HK-2 (cell line): ENCODE data around the gene AIF1L.

ENCODE experiments used
- DNase-seq: peaks from one replicate; pipeline ENCODE4 v3.0.0-alpha.2; 2018; ENCODE audit not compliant: unreplicated experiment

AIF1L gene

GRCh38 chr9:131096269-131097125 is at the start of gene AIF1L:
TSS of gene AIF1L (plus strand) at chr9:131096531. CDS start at chr9:131096630, 99 bp downstream.
- peak; percentile 79 for DNase-seq

GRCh38 chr9:131046581-131047202 is 49.6 kb upstream of the AIF1L start:
- DNase-seq: no peak

- DNase-seq: no peak
Measured at GRCh38 chr9:131048332-131048731, 48.0 kb upstream of the AIF1L start.

- no peak for DNase-seq
Measured at GRCh38 chr9:131048820-131049219, 47.5 kb upstream of the AIF1L start.

- DNase-seq: peak; percentile 15
Measured at GRCh38 chr9:131049829-131050715, 46.3 kb upstream of the AIF1L start.

- no peak for DNase-seq
Measured at GRCh38 chr9:131050831-131051230, 45.5 kb upstream of the AIF1L start.

GRCh38 chr9:131051592-131052517 is 44.5 kb upstream of the AIF1L start:
- no peak for DNase-seq

GRCh38 chr9:131053896-131054295 is 42.4 kb upstream of the AIF1L start:
- DNase-seq: no peak

GRCh38 chr9:131056781-131057506 is 39.4 kb upstream of the AIF1L start:
- no peak for DNase-seq

- DNase-seq: no peak
Measured at GRCh38 chr9:131060900-131061630, 35.3 kb upstream of the AIF1L start.

- no peak for DNase-seq
Measured at GRCh38 chr9:131062969-131063368, 33.4 kb upstream of the AIF1L start.

- no peak for DNase-seq
Measured at GRCh38 chr9:131065599-131065998, 30.7 kb upstream of the AIF1L start.

GRCh38 chr9:131067625-131068024 is 28.7 kb upstream of the AIF1L start:
- no peak for DNase-seq

GRCh38 chr9:131068076-131068816 is 28.1 kb upstream of the AIF1L start:
- DNase-seq: no peak

GRCh38 chr9:131069699-131070098 is 26.6 kb upstream of the AIF1L start:
- DNase-seq: no peak

GRCh38 chr9:131072107-131072870 is 24.0 kb upstream of the AIF1L start:
- DNase-seq: no peak

- DNase-seq: no peak
Measured at GRCh38 chr9:131072871-131073237, 23.5 kb upstream of the AIF1L start.
